ENCODE results near the gene SUGP2. TPM values are rescaled to one million over a fixed set of nuclear protein-coding genes. Genes with fewer than 3 reads are reported as not detected.
"Not testable (repeated sequence)": the region's sequence is repeated elsewhere in the genome, so short reads cannot be mapped to it uniquely, and the experiment has no call there.

Gene SUGP2
- total RNA-seq, 2 experiments from 2014 or later: 125 to 128 TPM

DNA sequence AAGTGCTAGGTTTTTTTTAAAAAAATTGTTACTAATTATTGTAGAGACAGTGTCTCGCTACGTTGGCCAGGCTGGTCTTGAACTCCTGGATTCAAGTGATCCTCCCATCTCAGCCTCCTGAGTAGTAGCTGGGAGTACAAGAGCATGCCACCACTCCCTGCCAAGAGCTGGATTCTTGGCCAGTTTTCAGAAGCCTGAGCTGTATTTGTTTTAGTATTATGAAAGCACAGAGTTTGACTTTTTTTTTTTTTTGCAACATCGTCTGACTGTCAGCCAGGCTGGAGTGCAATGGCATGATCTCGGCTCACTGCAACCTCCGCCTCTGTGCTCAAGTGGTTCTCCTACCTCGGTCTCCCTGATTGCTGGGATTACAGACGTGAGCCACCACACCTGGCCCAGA, 7.1 kb upstream of the SUGP2 start:
- no peak overlapping the region for H3K27ac Mint-ChIP-seq
- no peak for DNase-seq
- no peaks in the 10 kb centered on the region for H3K27me3 Mint-ChIP-seq
- H3K36me3 Mint-ChIP-seq (ENCODE audit: low read depth): peaks cover 12% of the 10 kb centered on the region
- ChIA-PET POLR2A (interaction anchor here (1.1 kb wide), 1 partner anchor 25 kb away, joined by 4 read pairs; no protein-coding TSS in a partner anchor), CTCF (no interaction called here)
- no peak overlapping the region for H3K4me3 Mint-ChIP-seq
- no peaks in the 10 kb centered on the region for H3K9me3 Mint-ChIP-seq
- peaks cover 24% of the 10 kb centered on the region for H3K4me1 Mint-ChIP-seq

DNA sequence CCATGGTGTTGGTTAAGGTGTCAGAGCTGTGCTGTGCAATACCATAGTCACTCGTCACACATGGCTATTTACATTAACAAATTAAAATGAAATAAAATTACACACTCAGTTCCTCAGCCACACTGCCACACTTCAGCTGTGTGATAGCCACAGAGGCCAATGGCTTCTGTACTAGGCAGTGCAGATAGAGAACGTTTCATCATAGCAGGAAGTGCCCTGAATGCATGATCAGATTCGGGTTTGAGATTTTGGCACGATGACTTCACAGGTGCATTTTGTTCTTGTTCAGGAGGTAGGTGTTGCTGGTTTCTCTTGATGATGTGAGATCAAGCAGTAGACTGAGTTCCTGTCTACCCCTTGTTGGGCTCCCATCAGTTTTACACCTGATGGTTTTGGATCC, 6.6 kb upstream of the SUGP2 start:
- Mint-ChIP-seq H3K9me3 (no peaks in the 10 kb centered on the region), H3K27me3 (no peaks in the 10 kb centered on the region), H3K36me3 (ENCODE audit: low read depth) (peaks cover 12% of the 10 kb centered on the region), H3K27ac (peak overlapping the region; percentile 44), H3K4me1 (peaks cover 29% of the 10 kb centered on the region), H3K4me3 (no peak overlapping the region)
- DNase-seq: no peak
- ChIA-PET CTCF (no interaction called here), POLR2A (interaction anchor here (1.1 kb wide), 1 partner anchor 25 kb away, joined by 4 read pairs; no protein-coding TSS in a partner anchor)

DNA sequence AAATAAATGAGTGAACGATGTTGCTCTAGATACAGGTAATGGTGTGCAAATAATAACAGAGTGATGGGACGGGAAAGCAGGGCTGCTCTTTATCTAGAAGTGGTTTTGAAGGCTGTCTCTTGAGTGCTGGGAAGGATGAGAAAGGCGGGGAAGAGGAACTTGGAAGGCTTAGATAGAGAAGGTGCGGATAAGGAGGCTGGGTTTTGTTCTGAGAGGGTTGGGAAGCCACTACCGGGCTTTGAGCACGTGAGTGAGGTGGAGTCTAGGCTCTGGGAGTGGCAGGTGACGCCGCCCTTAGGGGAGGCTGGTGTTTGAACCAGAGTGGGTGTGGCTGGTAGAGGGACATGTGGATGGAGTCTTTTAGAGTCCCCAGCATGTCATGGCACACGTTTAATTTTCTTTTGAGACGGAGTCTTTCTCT, 897 bp upstream of the SUGP2 start:
- ChIA-PET CTCF (no interaction called here), POLR2A (no interaction called here)
- Mint-ChIP-seq H3K9me3 (no peaks in the 10 kb centered on the region), H3K36me3 (ENCODE audit: low read depth) (peaks cover 27% of the 10 kb centered on the region), H3K4me3 (peak overlapping the region; percentile 73), H3K27me3 (no peaks in the 10 kb centered on the region), H3K27ac (peak overlapping the region; percentile 82), H3K4me1 (peaks cover 39% of the 10 kb centered on the region)
- DNase-seq: peak; percentile 84

DNA sequence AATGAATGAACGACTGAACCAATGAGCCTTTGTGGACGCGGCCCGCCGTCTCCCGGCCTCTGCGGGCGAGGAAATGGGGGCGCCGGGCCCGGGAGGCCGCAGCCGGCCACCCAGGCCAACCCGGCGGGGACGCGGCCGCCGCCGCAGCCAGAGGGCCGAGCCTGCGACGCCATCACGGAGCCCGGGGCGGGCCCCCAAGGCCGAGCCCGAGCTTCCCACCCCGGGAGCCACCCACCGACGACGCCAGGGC, 216 bp downstream of the SUGP2 start:
- Mint-ChIP-seq H3K4me3 (peak overlapping the region; percentile 97), H3K27me3 (no peaks in the 10 kb centered on the region), H3K36me3 (ENCODE audit: low read depth) (peaks cover 32% of the 10 kb centered on the region), H3K4me1 (peaks cover 41% of the 10 kb centered on the region), H3K27ac (peak overlapping the region; percentile 90), H3K9me3 (no peaks in the 10 kb centered on the region)
- DNase-seq: no peak
- ChIA-PET CTCF (no interaction called here), POLR2A (interaction anchor here (0.9 to 2.4 kb wide), 3 partner anchors 32 to 456 kb away, joined by 3 to 7 read pairs (median 5); partner anchors contain the start of genes COPE and DDX49)

DNA sequence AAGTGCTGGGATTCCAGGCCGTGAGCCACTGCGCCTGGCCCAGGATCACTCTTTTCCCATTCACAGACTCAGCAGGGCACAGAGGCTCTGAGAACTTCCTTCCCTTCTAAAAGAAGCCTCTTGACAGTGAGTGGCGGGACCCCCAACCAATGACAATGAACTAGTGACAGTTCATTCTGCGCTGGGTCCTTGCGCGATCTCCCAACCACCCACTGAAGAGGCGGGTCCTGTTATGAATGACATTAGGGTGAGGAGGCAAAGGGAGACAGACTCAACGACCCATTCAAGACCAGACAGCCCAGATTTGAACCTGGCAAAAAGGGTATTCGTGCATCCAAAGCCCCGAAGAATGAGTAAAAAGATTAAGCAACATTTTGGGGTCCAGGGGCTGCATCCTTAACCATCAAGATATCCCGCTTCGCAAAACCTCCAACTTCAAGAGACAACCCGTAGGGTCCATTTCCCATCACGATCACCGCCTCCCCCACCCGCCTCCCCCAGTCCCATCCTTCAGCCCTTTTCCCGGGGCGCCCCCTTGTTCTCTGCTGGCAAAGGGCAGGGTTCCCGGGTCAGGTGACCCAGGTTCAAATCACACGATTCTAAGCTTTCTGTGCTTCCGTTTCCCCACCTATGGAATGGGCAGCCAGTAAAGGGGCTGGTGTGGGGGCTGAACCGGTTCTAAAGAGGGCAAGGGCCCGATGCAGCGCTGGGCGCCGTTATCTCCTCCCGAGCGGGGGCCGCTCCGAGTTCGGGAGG, 719 bp downstream of the SUGP2 start:
- CTCF ChIA-PET: interaction anchor here (0.7 kb wide), 1 partner anchor 445 kb away, joined by 4 read pairs; no protein-coding TSS in a partner anchor
- H3K27me3 Mint-ChIP-seq: no peaks in the 10 kb centered on the region
- H3K9me3 Mint-ChIP-seq: no peaks in the 10 kb centered on the region
- POLR2A ChIA-PET: interaction anchor here (0.7 to 2.4 kb wide), 4 partner anchors 32 to 1032 kb away, joined by 3 to 7 read pairs (median 4); partner anchors contain the start of genes COPE and DDX49
- peak overlapping the region; percentile 97 for H3K4me3 Mint-ChIP-seq
- H3K4me1 Mint-ChIP-seq: peaks cover 44% of the 10 kb centered on the region
- peak; percentile 80 for DNase-seq
- peaks cover 36% of the 10 kb centered on the region for H3K36me3 Mint-ChIP-seq (ENCODE audit: low read depth)
- peak overlapping the region; percentile 90 for H3K27ac Mint-ChIP-seq

DNA sequence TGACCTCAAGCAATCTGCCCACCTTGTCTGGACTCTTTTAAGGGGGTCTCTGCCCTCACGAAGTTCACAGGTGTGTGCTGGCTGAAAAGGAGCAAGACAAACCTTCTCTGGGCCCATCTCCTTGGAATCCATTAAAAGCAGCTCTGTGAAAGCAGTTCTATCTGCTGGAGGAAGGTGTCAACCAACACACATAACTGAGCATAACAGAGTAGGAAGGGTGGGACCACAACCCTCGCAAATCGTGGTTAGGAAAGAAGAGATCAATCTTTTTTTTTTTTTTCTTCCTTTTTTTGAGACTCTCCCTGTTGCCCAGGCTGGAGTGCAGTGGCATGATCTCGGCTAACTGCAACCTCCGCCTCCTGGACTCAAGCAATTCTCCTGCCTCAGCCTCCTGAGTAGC, 1.4 kb downstream of the SUGP2 start:
- CTCF ChIA-PET: interaction anchor here (0.7 kb wide), 1 partner anchor 444 kb away, joined by 4 read pairs; no protein-coding TSS in a partner anchor
- H3K4me1 Mint-ChIP-seq: peaks cover 49% of the 10 kb centered on the region
- no peaks in the 10 kb centered on the region for H3K27me3 Mint-ChIP-seq
- POLR2A ChIA-PET: interaction anchor here (0.7 to 2.4 kb wide), 3 partner anchors 31 to 1031 kb away, joined by 3 to 7 read pairs (median 5); partner anchors contain the start of genes COPE and DDX49
- no peak for DNase-seq
- H3K36me3 Mint-ChIP-seq (ENCODE audit: low read depth): peaks cover 42% of the 10 kb centered on the region
- H3K27ac Mint-ChIP-seq: peak overlapping the region; percentile 90
- peak overlapping the region; percentile 97 for H3K4me3 Mint-ChIP-seq
- no peaks in the 10 kb centered on the region for H3K9me3 Mint-ChIP-seq

DNA sequence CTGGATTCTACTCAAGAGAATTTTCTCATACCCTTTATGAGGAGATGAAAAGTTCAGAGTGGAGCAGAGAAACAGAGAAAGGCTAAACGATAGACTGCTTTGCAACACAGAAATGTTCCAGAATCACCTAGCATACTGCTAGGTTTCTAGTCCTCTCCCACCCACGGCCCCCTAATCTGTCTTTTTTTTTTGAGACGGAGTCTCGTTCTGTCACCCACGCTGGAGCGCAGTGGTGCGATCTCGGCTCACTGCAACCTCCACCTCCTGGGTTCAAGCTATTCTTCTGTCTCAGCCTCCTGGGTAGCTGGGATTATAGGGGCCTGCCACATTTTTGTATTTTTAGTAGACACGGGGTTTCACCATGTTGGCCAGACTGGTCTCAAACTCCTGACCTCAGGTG, 4.8 kb downstream of the SUGP2 start:
- Mint-ChIP-seq H3K36me3 (ENCODE audit: low read depth) (peaks cover 61% of the 10 kb centered on the region), H3K4me3 (no peak overlapping the region), H3K27me3 (no peaks in the 10 kb centered on the region), H3K27ac (no peak overlapping the region), H3K9me3 (no peaks in the 10 kb centered on the region), H3K4me1 (peaks cover 42% of the 10 kb centered on the region)
- ChIA-PET CTCF (no interaction called here), POLR2A (interaction anchor here (1.0 kb wide), 1 partner anchor 108 kb away, joined by 3 read pairs; no protein-coding TSS in a partner anchor)
- no peak for DNase-seq

- no peak for DNase-seq
- H3K27me3 Mint-ChIP-seq: no peaks in the 10 kb centered on the region
- no peak overlapping the region for H3K27ac Mint-ChIP-seq
- H3K4me1 Mint-ChIP-seq: peaks cover 49% of the 10 kb centered on the region
- CTCF ChIA-PET: no interaction called here
- POLR2A ChIA-PET: no interaction called here
- peaks cover 71% of the 10 kb centered on the region for H3K36me3 Mint-ChIP-seq (ENCODE audit: low read depth)
- H3K4me3 Mint-ChIP-seq: no peak overlapping the region
- no peaks in the 10 kb centered on the region for H3K9me3 Mint-ChIP-seq
These were observed 6.1 kb downstream of the SUGP2 start for GRCh38 chr19:19027228-19027627.

GRCh38 chr19:19026299-19026971, 6.9 kb downstream of the SUGP2 start:
- no peaks in the 10 kb centered on the region for H3K9me3 Mint-ChIP-seq
- peaks cover 67% of the 10 kb centered on the region for H3K36me3 Mint-ChIP-seq (ENCODE audit: low read depth)
- DNase-seq: no peak
- H3K4me3 Mint-ChIP-seq: no peak overlapping the region
- CTCF ChIA-PET: no interaction called here
- H3K27me3 Mint-ChIP-seq: no peaks in the 10 kb centered on the region
- no peak overlapping the region for H3K27ac Mint-ChIP-seq
- POLR2A ChIA-PET: no interaction called here
- peaks cover 44% of the 10 kb centered on the region for H3K4me1 Mint-ChIP-seq

- Mint-ChIP-seq H3K36me3 (ENCODE audit: low read depth) (peaks cover 68% of the 10 kb centered on the region), H3K9me3 (no peaks in the 10 kb centered on the region), H3K27me3 (no peaks in the 10 kb centered on the region), H3K4me3 (no peak overlapping the region), H3K4me1 (peaks cover 43% of the 10 kb centered on the region), H3K27ac (no peak overlapping the region)
- ChIA-PET CTCF (no interaction called here), POLR2A (no interaction called here)
- DNase-seq: no peak
These were observed 7.5 kb downstream of the SUGP2 start for GRCh38 chr19:19025861-19026260.

- H3K4me3 Mint-ChIP-seq, CTCF ChIA-PET, H3K27ac Mint-ChIP-seq, H3K27me3 Mint-ChIP-seq, POLR2A ChIA-PET, DNase-seq, H3K9me3 Mint-ChIP-seq: not testable (repeated sequence)
- Mint-ChIP-seq H3K36me3 (ENCODE audit: low read depth) (peaks cover 66% of the 10 kb centered on the region), H3K4me1 (peaks cover 37% of the 10 kb centered on the region)
These were observed 9.9 kb downstream of the SUGP2 start for GRCh38 chr19:19023376-19023775.

DNA sequence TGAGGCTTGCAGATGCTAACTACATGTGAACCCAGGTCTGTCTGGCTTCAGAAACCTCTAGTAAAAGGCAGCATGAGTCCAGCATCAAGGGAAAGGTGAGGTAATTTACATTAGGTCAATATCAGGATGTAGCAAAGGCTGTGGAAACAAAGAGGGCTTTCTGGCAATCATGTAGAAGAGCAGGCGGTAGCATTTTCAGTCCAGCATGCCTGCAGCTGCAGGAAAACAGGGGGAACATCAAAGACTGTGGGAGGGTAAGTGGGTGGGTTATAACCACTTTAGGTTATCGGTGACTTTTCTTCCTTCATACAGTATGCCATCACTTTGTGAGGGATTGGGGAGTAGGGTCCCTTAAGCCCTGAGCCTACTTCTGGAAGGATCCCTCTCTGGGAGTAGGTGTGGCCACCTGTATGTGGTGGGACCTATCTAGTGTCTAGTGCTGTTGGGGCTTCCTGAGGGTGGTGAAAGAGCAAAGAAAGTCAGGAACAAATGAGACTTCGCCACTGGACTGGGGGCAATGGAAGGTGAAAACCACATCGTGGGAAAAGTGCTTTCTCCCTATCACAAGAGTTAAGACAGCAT, 10.8 kb downstream of the SUGP2 start:
- Mint-ChIP-seq H3K27ac (no peak overlapping the region), H3K4me1 (peaks cover 31% of the 10 kb centered on the region), H3K27me3 (no peaks in the 10 kb centered on the region), H3K9me3 (no peaks in the 10 kb centered on the region), H3K36me3 (ENCODE audit: low read depth) (peaks cover 65% of the 10 kb centered on the region), H3K4me3 (no peak overlapping the region)
- POLR2A ChIA-PET: no interaction called here
- no peak for DNase-seq
- CTCF ChIA-PET: no interaction called here

GRCh38 chr19:19021115-19021514, 12.2 kb downstream of the SUGP2 start:
- no peak overlapping the region for H3K4me3 Mint-ChIP-seq
- ChIA-PET CTCF (interaction anchor here (0.6 kb wide), 1 partner anchor 35 kb away, joined by 3 read pairs; no protein-coding TSS in a partner anchor), POLR2A (no interaction called here)
- H3K27me3 Mint-ChIP-seq: no peaks in the 10 kb centered on the region
- H3K36me3 Mint-ChIP-seq (ENCODE audit: low read depth): peaks cover 63% of the 10 kb centered on the region
- H3K4me1 Mint-ChIP-seq: peaks cover 23% of the 10 kb centered on the region
- no peak for DNase-seq
- no peaks in the 10 kb centered on the region for H3K9me3 Mint-ChIP-seq
- H3K27ac Mint-ChIP-seq: no peak overlapping the region

All from activated CD4-positive, alpha-beta memory T cell treated with anti-CD3 and anti-CD28 coated beads, Interleukin-2, amount 10 ng/mL, durations not matched to agents 7 days and 5 days (primary cell).